GM19324 (cell line): Measurements from ENCODE around the gene S1PR1.
A peak's percentile ranks its signal among the peaks of the same experiment; 100 is the strongest.
"Not testable (repeated sequence)": the region's sequence is repeated elsewhere in the genome, so short reads cannot be mapped to it uniquely, and the experiment has no call there.

Source experiments
- ATAC-seq: cut with Tn5 transposase; IDR thresholded peaks from one replicate; pipeline ENCODE4 v1.9.1; 2021; ENCODE audit warnings: mild to moderate bottlenecking, moderate library complexity; ENCODE audit not compliant: unreplicated experiment, low FRiP score

Gene S1PR1

DNA sequence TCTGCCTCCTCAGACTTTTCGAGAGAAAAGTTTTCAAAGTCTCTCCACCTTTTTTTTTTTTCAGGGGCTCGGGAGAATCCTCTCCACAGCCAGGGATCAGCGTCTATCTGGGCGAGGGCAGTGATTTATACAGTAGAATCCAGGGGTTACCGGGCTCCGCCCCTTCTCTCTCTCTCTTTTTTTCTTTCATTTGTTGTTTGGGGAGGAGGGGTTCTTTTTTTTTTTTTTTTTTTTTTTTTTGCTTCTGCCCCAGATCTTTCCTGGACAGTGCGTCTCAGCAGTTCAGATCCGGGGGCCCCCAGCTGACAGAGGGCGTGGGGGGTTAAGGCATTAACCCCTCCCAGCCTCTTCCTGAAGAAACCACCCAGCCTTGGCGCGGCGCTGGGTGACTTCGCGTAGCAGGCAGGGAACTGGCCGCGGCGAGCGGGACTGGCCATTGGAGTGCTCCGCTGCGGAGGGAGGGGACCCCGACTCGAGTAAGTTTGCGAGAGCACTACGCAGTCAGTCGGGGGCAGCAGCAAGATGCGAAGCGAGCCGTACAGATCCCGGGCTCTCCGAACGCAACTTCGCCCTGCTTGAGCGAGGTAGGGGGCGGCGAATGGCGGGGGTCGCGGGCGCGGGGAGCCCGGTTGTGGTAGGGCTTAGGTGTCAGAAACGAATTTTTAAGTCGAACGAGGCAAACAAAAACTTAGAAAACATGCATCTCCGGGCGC, at the start of gene S1PR1:
S1PR1 (plus strand) TSS at position 504 of the 713 bp plus-strand sequence. CDS start 1,966 bp downstream, outside the sequence.
- peak; percentile 30 for ATAC-seq

DNA sequence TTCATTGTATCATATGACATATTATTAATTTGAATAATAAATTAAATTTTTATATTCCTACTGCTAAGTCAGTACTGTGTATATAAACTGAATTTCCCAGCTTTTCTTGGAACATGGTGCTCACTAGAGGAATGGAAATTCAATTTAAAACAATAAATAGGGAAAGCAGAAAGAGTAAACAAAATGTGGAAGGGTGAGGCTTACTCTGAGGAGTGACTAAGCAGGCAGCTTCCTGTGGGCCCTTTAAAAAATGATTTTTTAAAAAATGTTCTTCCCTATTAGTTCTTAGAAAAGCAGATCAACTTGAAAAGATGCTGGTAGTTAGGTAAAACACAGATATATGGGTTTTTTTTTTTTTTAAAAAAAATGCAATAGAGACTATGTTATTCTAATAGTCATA, 49.5 kb upstream of the S1PR1 start:
- no peak for ATAC-seq

DNA sequence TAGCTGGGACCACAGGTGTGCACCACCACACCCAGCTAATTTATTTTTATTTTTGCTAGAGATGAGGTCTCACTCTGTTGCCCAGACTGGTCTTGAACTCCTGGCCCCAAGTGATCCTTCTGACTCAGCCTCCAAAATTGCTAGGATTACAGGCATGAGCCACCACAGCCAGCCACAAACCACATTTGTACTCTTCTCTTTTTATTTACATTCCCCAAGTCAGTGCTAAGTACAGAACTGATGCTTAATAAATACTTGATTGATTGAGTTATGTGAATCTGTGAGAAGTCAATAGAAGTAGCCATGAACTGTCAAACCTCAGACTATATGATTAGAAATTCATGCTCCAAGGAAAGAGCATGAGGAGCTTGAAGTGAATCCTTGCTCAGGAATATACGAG, 48.5 kb upstream of the S1PR1 start:
- ATAC-seq: no peak

DNA sequence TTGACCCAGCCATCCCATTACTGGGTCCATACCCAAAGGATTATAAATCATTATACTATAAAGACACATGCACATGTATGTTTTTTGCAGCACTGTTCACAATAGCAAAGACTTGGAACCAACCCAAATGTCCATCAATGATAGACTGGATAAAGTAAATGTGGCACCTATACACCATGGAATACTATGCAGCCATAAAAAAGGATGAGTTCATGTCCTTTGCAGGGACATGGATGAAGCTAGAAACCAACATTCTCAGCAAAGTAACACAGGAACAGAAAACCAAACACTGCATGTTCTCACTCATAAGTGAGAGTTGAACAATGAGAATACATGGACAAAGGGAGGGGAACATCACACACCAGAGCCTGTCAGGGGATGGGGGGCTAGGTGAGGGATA, 47.9 kb upstream of the S1PR1 start:
- ATAC-seq: not testable (repeated sequence)

DNA sequence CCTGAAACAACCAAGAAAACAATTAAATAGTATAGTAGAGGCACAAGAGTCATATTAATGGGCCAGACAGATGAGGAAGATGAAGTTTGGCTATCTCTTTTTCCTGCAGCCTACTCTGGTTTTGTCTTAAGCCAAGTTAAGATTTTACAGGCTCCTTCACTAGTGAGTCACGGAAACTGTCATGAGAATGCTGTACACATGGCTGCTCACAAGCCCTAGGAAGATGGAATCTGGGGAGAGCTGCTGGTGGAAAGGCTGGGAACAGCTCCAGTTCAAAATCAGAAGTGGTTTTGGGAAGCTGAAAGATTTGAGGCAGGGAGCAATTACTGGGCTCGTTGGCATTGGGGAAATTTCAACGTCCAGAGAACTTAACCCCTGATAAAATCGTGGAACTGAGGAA, 46.4 kb upstream of the S1PR1 start:
- ATAC-seq: no peak

DNA sequence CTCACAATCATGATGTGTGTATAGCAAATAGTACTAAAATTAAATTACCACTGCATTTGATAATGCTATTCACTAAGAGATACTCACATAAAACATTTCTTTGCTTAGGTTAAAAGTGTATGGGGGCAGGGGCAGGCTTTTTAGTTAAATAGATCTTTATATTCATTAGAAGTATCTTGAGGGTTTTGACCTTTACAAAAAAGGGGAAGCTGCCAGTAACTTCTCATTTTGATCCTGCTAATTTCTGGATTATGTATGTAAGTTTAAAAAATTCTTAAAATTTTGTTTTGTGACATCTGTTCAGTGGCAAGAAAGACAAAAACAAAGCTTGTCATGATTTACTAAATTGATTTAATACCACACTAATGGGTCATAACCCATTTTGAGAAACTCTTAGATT, 45.8 kb upstream of the S1PR1 start:
- no peak for ATAC-seq

DNA sequence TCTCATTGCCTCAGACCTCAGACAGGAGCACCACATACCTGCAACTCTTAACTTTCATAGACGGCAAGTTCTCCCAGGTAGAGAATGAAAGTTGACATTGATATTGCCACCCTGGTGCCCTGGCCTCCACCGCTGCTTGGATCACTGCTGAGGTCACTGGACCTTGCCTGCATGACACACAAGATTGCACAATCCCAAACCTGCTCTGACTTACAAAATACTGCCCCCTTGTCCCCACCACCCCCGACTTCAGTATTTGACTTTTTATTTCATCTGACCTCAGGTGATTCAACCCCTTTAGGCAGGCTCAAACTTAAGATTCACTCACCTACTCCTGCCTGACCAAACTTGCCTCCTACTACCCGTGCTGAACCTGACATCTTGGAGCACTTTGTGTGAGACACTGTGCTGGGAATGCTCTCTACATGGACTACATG, 43.1 kb upstream of the S1PR1 start:
- no peak for ATAC-seq

DNA sequence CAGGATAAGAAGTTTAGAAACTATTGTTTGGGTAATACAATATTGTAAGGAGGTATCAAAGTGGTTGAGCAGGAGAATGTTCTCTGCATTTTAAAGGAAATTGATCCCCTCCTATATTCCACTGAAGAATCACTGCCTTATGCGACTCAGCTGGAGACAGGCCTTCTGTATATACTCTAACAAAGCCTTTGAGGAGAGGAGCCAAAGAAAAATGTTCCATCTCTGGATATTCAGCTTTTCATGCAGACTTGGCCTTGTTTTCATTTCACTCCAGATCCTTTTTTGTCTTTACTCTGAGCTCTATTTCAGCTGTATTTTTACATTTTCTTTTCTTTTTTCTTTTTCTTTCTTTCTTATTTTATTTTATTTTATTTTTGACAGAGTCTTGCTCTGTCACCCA, 42.1 kb upstream of the S1PR1 start:
- no peak for ATAC-seq

DNA sequence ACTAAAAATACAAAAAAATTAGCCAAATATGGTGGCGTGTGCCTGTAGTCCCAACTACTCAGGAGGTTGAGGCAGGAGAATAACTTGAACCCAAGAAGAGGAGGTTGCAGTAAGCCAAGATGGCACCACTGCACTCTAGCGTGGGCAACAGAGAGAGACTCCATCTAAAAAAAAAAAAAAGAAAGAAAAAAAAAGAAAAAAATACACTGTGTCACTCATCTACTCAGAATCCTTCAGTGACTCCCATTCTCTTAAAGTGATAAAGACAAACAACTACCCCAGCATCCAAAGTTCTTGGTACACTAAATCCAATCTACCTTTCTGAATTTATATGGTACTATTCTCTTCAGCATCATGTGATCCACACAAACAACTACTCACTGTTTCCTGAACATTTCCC, 40.2 kb upstream of the S1PR1 start:
- ATAC-seq: no peak

DNA sequence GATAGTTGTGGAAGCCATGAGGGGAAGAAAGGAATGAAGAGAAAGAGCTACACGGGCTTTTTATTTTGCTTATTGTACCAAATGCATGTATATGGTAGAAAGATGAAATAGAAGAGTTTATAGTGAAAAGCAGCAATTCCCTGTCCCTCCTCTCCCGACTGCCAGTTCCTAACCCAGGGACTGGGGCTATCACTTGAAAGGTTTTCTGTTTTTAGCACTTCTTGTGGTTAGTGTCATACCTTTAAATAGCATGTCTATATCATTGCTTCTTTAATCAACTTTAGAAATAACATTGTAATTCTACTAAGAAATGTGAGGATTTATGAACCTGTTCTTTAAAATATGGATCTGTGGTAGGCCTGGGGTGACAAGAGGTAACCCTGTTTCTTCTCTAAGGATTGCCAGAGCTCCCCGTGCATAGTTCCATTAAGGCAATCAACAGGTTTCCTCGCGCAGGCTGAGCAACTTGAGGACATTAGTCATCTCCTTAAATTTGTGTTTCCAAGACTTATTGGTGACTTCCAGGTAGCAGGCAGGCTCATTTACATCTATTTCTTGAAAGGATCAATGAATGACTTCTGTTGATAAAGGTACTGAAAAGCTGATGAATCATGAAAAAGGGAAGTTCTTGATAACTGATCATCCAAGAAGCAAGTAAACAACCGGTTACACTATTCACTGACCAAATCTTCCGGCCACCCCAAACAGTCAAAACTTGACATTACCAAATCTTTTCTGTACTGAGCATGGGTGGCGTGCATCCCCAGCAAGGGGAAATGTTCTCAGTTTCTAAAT, 37.8 kb upstream of the S1PR1 start:
- ATAC-seq: peak; percentile 81

DNA sequence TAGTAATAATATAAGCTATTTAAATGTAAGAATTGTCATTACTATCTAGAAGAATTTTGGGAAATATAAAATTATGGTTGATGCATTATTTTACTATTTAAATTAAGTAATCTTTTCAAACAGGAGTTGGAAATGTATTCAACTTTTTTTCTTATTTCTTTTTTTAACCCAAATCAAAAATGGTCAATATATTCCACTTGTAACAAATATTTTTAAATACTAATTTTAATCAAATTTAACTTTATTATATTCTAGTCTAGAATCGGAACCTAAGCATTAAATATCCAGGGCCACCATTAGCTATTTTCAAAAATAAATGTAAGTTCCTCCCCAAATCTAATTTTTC, 37.2 kb upstream of the S1PR1 start:
- ATAC-seq: no peak

DNA sequence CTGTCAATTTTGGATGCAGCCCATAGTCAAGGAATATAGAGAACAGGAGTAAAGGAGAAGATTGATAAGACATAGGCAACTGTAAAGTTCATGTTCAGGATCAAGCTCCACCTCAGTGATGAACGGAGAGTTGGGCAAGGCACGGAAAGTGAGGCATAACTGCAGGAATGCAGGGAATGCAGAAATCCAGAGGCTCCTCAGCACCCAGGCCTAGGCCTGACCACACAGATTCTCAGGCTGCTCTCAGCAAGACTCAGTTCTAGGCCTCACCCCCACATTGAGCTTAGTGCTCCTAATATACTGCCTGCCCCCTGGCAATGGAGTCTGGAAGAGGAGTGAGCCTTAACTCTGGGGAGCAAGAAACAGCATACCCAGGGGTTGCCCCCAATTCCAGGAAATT, 36.3 kb upstream of the S1PR1 start:
- ATAC-seq: no peak

DNA sequence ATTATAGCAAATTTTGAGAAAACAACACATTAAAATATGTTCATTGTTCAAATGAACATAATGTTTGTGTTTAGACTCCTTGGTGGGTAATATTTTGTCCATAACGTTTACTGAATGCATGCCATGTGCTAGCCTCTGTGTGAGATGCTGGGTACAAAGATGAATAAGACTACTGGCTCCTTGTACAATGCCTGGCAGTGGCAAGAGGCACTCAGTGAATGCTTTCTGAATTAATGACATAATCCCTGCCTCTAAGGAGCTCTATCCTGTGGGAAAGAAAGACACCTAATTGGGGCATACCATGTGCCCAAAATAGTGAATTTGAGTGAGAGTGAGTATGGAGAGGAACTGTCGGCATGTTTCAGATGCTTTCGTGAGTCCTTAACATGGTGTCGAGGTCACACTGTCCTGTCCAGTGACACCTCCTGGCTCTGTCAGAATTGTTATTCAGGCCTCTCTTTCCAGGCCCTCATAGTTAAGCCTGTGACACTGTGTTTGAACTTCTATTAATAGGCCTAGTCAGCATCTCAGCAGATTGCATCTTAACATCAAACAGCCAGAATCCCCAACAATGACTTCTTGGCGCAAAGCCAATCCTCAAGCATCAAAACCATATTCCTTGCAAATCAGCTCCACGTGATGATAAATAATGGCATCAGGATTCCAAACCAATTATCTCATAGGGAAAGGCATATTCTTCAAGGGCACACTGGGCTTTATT, 32.8 kb upstream of the S1PR1 start:
- ATAC-seq: no peak

DNA sequence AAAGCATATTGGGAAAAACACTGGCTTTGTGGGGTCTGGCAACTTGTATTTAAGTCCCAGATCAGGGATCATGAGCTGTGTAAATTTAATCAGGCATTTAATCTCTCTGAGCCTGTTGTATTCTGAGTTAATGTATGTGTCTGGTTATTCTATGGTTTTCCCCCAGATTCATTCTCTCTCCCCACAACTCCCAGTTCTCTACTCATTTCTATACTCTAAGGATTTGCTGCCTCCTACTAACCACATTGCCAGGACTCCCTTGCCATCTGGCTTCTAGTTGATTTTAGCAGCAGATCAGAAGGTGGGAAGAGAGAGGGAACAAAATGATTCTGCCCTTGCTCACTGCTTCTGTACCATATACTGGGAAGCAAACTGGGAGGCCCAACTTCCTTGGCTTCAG, 31.4 kb upstream of the S1PR1 start:
- no peak for ATAC-seq

DNA sequence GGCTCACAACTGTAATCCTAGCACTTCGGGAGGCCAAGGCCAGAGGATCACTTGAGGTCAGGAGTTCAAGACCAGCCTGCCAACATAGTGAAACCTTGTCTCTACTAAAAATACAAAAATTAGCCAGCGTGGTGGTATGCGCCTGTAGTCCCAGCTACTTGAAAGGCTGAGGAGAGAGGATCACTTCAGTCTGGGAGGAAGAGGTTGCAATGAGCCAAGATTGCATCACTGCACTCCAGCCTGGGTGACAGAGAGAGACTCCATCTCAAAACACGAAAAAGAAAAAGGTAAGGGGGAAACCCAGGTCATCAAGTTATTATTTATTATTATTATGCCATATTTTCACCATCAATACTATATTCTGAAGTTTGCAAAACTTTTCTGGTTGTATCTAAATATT, 30.7 kb upstream of the S1PR1 start:
- ATAC-seq: not testable (repeated sequence)

DNA sequence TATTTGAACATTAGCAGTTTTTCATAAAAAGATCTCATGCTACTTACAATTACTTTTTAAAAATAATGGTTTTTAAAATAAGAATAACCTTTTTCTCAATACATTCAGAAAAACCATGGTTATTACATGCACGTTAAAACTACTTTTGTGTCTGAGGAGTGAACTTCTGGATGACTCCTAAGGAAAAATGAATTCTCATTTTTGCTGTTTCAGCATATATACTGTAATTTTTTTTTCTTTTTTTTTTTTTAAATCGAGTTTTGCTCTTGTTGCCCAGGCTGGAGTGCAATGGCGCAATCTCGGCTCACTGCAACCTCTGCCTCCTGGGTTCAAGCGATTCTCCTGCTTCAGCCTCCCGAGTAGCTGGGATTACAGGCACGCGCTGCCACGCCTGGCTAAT, 29.5 kb upstream of the S1PR1 start:
- not testable (repeated sequence) for ATAC-seq

DNA sequence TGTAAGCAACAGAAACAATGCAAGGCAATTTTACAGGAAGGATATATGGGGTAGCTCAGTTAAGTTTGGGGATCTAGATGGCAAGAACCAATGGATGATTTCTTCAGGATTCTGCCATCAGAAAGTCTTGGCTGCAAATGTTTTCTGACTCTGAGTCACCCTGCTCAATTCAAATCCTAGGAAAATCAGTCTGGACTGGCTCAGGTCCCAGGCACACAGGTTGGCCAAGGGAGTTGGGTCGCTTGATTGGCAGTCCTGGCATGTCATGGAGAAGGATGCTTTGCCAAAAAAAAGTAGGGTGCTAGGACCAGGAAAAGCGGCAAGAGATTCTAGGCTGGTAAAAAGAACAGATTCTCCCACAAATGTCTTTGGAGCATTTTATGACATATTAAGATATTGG, 28.9 kb upstream of the S1PR1 start:
- no peak for ATAC-seq

DNA sequence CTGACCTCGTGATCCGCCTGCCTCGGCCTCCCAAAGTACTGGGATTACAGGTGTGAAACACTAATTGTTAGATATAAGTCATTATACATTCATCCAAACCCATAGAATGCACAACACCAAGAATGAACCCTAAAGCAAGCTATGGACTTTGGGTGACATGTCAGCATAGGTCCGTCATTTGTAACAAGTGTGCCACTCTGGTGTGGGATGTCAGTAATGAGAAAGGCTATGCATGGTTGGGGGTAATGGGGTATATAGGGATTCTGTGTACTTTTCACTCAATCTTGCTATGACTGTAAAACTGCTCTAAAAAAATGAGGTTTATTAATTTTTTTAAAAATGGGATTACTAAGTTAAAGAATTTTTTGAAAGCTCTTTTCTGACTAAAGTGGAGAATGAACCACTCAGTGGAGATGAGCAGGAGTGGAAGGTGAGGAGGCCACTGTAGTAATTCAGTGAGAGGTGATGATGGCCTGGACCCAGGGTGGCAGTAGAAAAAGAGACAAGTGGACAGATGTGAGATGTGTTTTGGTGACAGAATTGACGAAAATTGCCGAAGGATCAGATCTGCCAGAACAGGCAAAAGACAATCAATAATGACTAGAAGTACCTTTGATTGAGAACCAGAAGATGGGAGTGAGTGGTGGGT, 21.3 kb upstream of the S1PR1 start:
- no peak for ATAC-seq

DNA sequence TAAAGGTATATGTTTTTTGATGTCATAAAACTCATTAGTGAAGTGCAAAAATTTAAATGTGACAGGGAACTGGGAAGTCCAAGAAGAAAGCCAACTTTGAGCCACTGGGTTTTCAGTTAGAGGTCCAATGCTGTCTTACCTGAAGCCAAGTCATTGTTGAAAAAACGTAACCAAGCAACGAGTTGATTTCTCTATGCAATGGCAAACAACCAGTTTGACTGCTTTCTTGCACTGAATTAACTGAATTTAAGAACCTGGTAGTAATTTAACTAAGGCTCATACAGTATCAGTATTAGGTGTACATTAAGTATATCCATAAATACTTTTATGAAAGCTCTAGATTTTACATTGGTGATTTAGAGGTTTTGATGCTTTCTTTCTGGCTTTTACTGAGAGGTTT, 20.2 kb upstream of the S1PR1 start:
- ATAC-seq: no peak

DNA sequence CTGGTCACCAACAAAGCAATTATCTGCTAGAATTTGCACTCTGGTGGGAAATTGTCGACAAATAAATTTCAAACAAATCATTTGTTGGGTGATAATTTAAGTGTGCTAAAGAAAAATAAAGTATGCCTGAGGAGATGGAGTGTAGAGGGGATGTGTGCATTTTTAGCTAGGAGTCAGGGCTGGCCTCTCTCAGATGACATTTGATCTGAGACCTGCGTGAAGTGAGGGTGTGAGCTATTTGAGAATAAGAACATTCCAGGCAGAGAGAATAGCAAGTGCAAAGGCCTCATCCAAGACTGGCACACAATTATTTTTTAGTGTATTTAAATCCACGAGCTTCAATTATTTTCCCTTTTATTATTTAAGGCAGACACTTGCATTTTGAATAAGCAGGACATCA, 19.7 kb upstream of the S1PR1 start:
- no peak for ATAC-seq

DNA sequence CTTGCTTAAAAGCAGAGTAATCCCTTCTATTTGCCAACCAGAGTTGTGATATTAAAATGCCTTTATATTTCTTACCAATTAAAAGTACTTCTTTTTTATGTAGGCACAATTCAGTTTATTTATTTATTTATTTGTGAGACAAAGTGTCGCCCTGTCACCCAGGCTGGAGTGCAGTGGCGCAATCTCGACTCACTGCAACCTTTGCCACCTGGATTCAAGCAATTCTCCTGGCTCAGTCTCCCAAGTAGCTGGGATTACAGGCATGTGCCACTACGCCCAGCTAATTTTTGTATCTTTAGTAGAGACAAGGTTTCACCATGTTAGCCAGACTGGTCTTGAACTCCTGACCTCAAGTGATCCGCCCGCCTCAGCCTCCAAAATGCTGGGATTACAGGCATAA, 17.9 kb upstream of the S1PR1 start:
- not testable (repeated sequence) for ATAC-seq
